PC-3 (cell line): ENCODE results near the gene GPR156.

Experiments
- EZH2 ChIP-seq: fragments of 300-600 bp; sonication (generic); IDR thresholded peaks from one replicate; pipeline ENCODE4 v1.6.1; 2017; ENCODE audit warnings: antibody characterized with exemption, mild to moderate bottlenecking, low read length; ENCODE audit not compliant: unreplicated experiment
- EZH2phosphoT487 ChIP-seq: fragments of 300-600 bp; sonication (generic); IDR thresholded peaks from 2 replicates; pipeline ENCODE4 v1.6.1; 2018; ENCODE audit warnings: mild to moderate bottlenecking, antibody characterized with exemption, low read length, borderline replicate concordance
- TF ChIP-seq, protein P1 (sequence below): fragments of 300-600 bp; sonication (generic); conservative IDR thresholded peaks from 2 replicates; pipeline ENCODE4 v1.5.1; 2017; ENCODE audit warnings: antibody characterized with exemption, low read depth, mild to moderate bottlenecking, low read length

DNA sequence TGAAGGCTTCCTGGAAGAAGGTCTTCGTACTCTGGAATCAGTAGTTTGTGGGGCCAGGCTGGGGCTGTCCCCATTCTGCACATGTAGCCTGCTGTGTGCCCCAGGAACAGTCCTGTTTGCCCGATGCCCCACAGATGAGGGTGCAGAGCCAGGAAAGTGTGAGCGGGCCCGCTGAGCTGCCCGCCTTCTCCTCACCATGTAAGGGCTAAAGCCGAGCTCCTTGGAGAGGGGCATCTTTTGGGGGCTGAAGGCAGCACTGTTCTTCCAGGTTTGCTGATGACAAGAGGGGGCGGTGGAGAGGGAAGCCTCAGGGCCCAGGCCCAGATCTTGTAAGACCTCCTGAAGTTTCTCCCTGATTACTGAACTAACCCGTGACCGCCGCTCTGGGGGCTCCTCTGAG, 117.5 kb downstream of the GPR156 start:
- TF ChIP-seq EZH2: no peak
- TF ChIP-seq, protein P1, sequence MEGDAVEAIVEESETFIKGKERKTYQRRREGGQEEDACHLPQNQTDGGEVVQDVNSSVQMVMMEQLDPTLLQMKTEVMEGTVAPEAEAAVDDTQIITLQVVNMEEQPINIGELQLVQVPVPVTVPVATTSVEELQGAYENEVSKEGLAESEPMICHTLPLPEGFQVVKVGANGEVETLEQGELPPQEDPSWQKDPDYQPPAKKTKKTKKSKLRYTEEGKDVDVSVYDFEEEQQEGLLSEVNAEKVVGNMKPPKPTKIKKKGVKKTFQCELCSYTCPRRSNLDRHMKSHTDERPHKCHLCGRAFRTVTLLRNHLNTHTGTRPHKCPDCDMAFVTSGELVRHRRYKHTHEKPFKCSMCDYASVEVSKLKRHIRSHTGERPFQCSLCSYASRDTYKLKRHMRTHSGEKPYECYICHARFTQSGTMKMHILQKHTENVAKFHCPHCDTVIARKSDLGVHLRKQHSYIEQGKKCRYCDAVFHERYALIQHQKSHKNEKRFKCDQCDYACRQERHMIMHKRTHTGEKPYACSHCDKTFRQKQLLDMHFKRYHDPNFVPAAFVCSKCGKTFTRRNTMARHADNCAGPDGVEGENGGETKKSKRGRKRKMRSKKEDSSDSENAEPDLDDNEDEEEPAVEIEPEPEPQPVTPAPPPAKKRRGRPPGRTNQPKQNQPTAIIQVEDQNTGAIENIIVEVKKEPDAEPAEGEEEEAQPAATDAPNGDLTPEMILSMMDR: no peak
- TF ChIP-seq EZH2phosphoT487: no peak
